ENCODE results near the gene ADM2. TPM values are rescaled to one million over a fixed set of nuclear protein-coding genes. Genes with fewer than 3 reads are reported as not detected.

Gene ADM2
- total and polyA plus RNA-seq, 4 donors: 0.74 to 5.7 (median 2.7) TPM

GRCh38 chr22:50441428-50441993 is 39.8 kb upstream of the ADM2 start:
- DNase-seq: no peak
- 92 to 94% methylated on average over 15 to 17 of the region's 17 CpGs for WGBS, 2 donors

GRCh38 chr22:50443197-50443596 is 38.1 kb upstream of the ADM2 start:
- Histone ChIP-seq H3K27ac (ENCODE audit: low read depth in 1 of 2, low read length in 1 of 2) (peak overlapping the region in 1 of 2 donors; percentile 8), H3K4me3 (no peak overlapping the region), H3K36me3 (ENCODE audit: control insufficient read depth in 4 of 4, insufficient read depth in 4 of 4, low read length in 4 of 4) (peaks cover 0 to 78% (median 21%) of the 10 kb centered on the region in 4 donors), H3K4me1 (ENCODE audit: control insufficient read depth in 5 of 5, insufficient read depth in 5 of 5, low read length in 5 of 5) (peaks cover 0 to 13% (median 3%) of the 10 kb centered on the region in 5 donors), H3K9me3 (ENCODE audit: control insufficient read depth in 4 of 4, insufficient read depth in 3 of 4, low read length in 3 of 4) (no peaks in the 10 kb centered on the region), H3K9ac (ENCODE audit: insufficient read depth in 1 of 2, low read length in 2 of 2) (no peak overlapping the region), H3K27me3 (ENCODE audit: control insufficient read depth in 3 of 3, insufficient read depth in 3 of 3, low read length in 2 of 3) (no peaks in the 10 kb centered on the region)
- 71 to 77% methylated on average over 15 of the region's 15 CpGs for WGBS, 2 donors
- no peak for TF ChIP-seq CTCF (IDR thresholded peaks at IDR 0.05; ENCODE audit: control extremely low read depth, extremely low read depth)
- DNase-seq: no peak
- ATAC-seq (ENCODE audit: insufficient read depth, low FRiP score): no peak

More at GRCh38 chr22:50441428-50441993, 39.8 kb upstream of the ADM2 start:
- Histone ChIP-seq H3K4me3 (no peak overlapping the region), H3K36me3 (ENCODE audit: control insufficient read depth in 4 of 4, insufficient read depth in 4 of 4, low read length in 4 of 4) (peaks cover 0 to 78% (median 17%) of the 10 kb centered on the region in 4 donors), H3K9ac (ENCODE audit: insufficient read depth in 1 of 2, low read length in 2 of 2) (no peak overlapping the region), H3K27ac (ENCODE audit: low read depth in 1 of 2, low read length in 1 of 2) (no peak overlapping the region), H3K4me1 (ENCODE audit: control insufficient read depth in 5 of 5, insufficient read depth in 5 of 5, low read length in 5 of 5) (peaks cover 0 to 13% (median 3%) of the 10 kb centered on the region in 5 donors), H3K27me3 (ENCODE audit: control insufficient read depth in 3 of 3, insufficient read depth in 3 of 3, low read length in 2 of 3) (no peaks in the 10 kb centered on the region), H3K9me3 (ENCODE audit: control insufficient read depth in 4 of 4, insufficient read depth in 3 of 4, low read length in 3 of 4) (no peaks in the 10 kb centered on the region)
- no peak for TF ChIP-seq CTCF (IDR thresholded peaks at IDR 0.05; ENCODE audit: control extremely low read depth, extremely low read depth)
- ATAC-seq (ENCODE audit: insufficient read depth, low FRiP score): no peak

- H3K9ac ChIP-seq (ENCODE audit: insufficient read depth in 1 of 2, low read length in 2 of 2): no peak overlapping the region
- 68 to 79% methylated on average over 27 to 28 of the region's 28 CpGs for WGBS, 2 donors
- H3K36me3 ChIP-seq (ENCODE audit: control insufficient read depth in 4 of 4, insufficient read depth in 4 of 4, low read length in 4 of 4): peaks cover 0 to 73% (median 26%) of the 10 kb centered on the region in 4 donors
- H3K27me3 ChIP-seq (ENCODE audit: control insufficient read depth in 3 of 3, insufficient read depth in 3 of 3, low read length in 2 of 3): no peaks in the 10 kb centered on the region
- no peak for TF ChIP-seq CTCF (IDR thresholded peaks at IDR 0.05; ENCODE audit: control extremely low read depth, extremely low read depth)
- H3K4me3 ChIP-seq: no peak overlapping the region
- ATAC-seq (ENCODE audit: insufficient read depth, low FRiP score) (no peak), DNase-seq (peak in 2 of 3 donors; percentile 36 to 37)
- peaks cover 0 to 13% (median 3%) of the 10 kb centered on the region in 5 donors for H3K4me1 ChIP-seq (ENCODE audit: control insufficient read depth in 5 of 5, insufficient read depth in 5 of 5, low read length in 5 of 5)
- H3K9me3 ChIP-seq (ENCODE audit: control insufficient read depth in 4 of 4, insufficient read depth in 3 of 4, low read length in 3 of 4): no peaks in the 10 kb centered on the region
- H3K27ac ChIP-seq (ENCODE audit: low read depth in 1 of 2, low read length in 1 of 2): peak overlapping the region in 1 of 2 donors; percentile 50
Measured at GRCh38 chr22:50443801-50444625, 37.3 kb upstream of the ADM2 start.
